Nephron (organoid): ENCODE data around the gene ISG20L2.

Source experiments
- H3K27ac Mint-ChIP-seq, 3 experiments: 2 replicates each; pipeline ENCODE4 v1.8.0; 2020; ENCODE audit warnings: mixed read lengths in 3 of 3, mild to moderate bottlenecking in 2 of 3, moderate library complexity in 1 of 3
- H3K27me3 Mint-ChIP-seq: 2 replicates; pipeline ENCODE4 v1.8.0; 2021; ENCODE audit warnings: low read depth, mild to moderate bottlenecking, moderate library complexity, mixed read lengths
- H3K36me3 Mint-ChIP-seq: 2 replicates; pipeline ENCODE4 v1.8.0; 2020; ENCODE audit warnings: low read depth, mixed read lengths
- H3K4me1 Mint-ChIP-seq: 2 replicates; pipeline ENCODE4 v1.8.0; 2020; ENCODE audit warnings: mixed read lengths
- H3K4me3 Mint-ChIP-seq, 3 experiments: 2 replicates each; pipeline ENCODE4 v1.8.0; 2020; ENCODE audit warnings: mild to moderate bottlenecking in 3 of 3, mixed read lengths in 3 of 3, moderate library complexity in 2 of 3
- H3K9me3 Mint-ChIP-seq: 2 replicates; pipeline ENCODE4 v1.8.0; 2020; ENCODE audit warnings: mixed read lengths
- TF ChIP-seq, protein P1 (sequence below), 3 experiments: fragments of 200-600 bp; sonication (generic); IDR thresholded peaks; one replicate each; pipeline ENCODE4 v1.5.0; 2021; ENCODE audit warnings: antibody characterized with exemption in 3 of 3; ENCODE audit not compliant: unreplicated experiment in 3 of 3

Gene ISG20L2

DNA sequence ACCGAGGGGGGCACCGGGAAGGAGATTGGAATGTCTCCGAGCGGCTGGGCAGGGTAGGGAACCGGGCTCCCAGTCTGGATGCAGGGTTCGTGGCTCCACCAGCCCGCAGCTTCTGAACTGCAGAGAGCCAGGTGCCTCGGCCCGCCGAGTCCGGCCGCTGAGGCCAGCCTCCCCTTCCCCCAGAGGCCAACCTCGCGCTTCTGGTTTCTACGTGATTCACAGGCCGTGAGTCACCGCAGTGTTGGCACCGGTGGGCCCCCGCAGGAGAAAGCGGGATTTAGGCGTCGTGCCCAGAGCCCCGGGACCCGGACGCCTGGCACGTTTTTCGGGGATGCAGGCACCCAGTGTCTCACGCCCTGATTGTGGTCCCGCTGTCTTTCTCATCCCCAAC is 23.6 kb downstream of the ISG20L2 start:
- peaks cover 18% of the 10 kb centered on the region for H3K36me3 Mint-ChIP-seq
- TF ChIP-seq, protein P1, sequence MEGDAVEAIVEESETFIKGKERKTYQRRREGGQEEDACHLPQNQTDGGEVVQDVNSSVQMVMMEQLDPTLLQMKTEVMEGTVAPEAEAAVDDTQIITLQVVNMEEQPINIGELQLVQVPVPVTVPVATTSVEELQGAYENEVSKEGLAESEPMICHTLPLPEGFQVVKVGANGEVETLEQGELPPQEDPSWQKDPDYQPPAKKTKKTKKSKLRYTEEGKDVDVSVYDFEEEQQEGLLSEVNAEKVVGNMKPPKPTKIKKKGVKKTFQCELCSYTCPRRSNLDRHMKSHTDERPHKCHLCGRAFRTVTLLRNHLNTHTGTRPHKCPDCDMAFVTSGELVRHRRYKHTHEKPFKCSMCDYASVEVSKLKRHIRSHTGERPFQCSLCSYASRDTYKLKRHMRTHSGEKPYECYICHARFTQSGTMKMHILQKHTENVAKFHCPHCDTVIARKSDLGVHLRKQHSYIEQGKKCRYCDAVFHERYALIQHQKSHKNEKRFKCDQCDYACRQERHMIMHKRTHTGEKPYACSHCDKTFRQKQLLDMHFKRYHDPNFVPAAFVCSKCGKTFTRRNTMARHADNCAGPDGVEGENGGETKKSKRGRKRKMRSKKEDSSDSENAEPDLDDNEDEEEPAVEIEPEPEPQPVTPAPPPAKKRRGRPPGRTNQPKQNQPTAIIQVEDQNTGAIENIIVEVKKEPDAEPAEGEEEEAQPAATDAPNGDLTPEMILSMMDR (IDR thresholded peaks at IDR 0.05; ENCODE audit: unreplicated experiment in 3 of 3), result no peak
- H3K27me3 Mint-ChIP-seq, result no peaks in the 10 kb centered on the region
- peaks cover 60% of the 10 kb centered on the region for H3K4me1 Mint-ChIP-seq
- peak overlapping the region; percentile 97 to 98 (median 98) for H3K27ac Mint-ChIP-seq
- H3K4me3 Mint-ChIP-seq, result peak overlapping the region; percentile 84 to 89 (median 86)
- H3K9me3 Mint-ChIP-seq, result no peaks in the 10 kb centered on the region

DNA sequence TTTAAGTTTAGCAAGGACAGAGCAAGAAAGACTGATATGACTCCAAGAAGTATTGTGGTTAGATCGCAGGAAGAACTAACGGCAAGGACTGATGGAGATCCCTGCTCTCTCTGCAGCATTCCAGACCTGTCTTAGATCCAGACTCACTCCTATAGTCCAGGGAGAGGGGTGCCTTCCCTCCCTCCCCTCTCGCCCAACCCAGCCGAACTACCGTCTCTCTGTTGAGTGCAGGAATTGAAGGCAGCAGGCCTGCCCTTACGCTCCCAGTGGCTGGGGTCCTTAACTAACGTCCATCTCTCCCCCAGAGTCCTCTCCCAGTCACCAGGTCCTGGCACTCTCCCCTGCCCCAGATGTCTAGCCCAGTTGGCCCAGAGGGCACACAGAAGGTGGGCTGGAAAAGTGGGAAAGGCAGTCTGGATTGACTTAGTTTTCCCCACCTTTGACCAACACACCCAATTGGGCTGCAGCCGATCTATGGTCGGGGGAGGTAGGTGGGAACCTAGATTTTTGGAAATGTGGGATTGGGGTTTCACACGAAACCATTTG is 24.3 kb downstream of the ISG20L2 start:
- Mint-ChIP-seq H3K36me3 (peaks cover 25% of the 10 kb centered on the region), H3K27ac (peak overlapping the region; percentile 97 to 98 (median 98)), H3K4me1 (peaks cover 55% of the 10 kb centered on the region), H3K4me3 (peak overlapping the region; percentile 84 to 89 (median 86)), H3K27me3 (no peaks in the 10 kb centered on the region), H3K9me3 (no peaks in the 10 kb centered on the region)
- TF ChIP-seq, protein P1 (IDR thresholded peaks at IDR 0.05; ENCODE audit: unreplicated experiment in 3 of 3), result no peak

DNA sequence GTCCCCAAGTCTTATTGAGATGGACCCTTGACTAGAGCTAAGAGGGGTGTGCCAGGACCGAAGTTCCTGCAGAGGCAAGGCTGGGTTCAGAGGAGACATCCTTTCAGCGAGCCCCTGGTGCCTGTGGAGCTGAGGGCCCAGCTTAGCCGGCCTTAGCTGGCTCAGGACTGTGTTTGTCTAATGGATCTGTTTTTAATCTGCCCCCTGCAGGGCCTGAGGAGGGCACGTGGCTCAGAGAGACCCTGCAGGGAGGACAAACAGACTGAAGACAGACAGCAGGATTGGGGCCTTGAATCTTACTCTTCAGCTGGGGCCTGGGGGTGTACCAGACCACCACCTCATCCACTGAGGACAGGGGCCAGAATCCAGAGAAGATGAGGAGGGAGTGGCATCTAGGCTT is 24.8 kb downstream of the ISG20L2 start:
- TF ChIP-seq, protein P1 (IDR thresholded peaks at IDR 0.05; ENCODE audit: unreplicated experiment in 3 of 3), result no peak
- Mint-ChIP-seq H3K27ac (peak overlapping the region; percentile 97 to 98 (median 98)), H3K4me3 (peak overlapping the region; percentile 84 to 89 (median 86)), H3K9me3 (no peaks in the 10 kb centered on the region), H3K4me1 (peaks cover 55% of the 10 kb centered on the region), H3K36me3 (peaks cover 30% of the 10 kb centered on the region), H3K27me3 (no peaks in the 10 kb centered on the region)

DNA sequence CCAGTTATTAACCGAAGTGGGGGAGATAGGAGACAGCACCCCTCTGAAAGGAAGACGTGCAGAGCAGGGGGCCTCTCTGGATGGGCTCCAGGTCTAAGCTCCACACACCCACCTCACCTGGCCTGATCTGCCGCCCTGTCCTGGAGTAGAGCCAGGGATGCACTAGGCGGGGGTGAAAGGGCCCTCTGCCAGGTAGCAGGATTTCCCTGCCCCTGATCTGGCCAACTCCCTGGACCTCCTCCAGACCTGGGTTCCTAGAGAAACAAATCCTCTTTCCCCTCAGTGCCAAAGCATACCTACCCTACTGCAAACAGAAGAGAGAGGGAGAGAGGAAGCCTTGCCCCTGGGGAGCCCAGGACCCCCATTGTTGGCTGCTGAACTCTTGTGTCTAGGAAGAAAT is 25.2 kb downstream of the ISG20L2 start:
- H3K4me3 Mint-ChIP-seq, result peak overlapping the region; percentile 84 to 89 (median 86)
- H3K9me3 Mint-ChIP-seq, result no peaks in the 10 kb centered on the region
- peak overlapping the region in 2 of 3 experiments; percentile 97 to 98 for H3K27ac Mint-ChIP-seq
- TF ChIP-seq, protein P1 (IDR thresholded peaks at IDR 0.05; ENCODE audit: unreplicated experiment in 3 of 3), result no peak
- H3K27me3 Mint-ChIP-seq, result no peaks in the 10 kb centered on the region
- H3K36me3 Mint-ChIP-seq, result peaks cover 34% of the 10 kb centered on the region
- peaks cover 53% of the 10 kb centered on the region for H3K4me1 Mint-ChIP-seq

DNA sequence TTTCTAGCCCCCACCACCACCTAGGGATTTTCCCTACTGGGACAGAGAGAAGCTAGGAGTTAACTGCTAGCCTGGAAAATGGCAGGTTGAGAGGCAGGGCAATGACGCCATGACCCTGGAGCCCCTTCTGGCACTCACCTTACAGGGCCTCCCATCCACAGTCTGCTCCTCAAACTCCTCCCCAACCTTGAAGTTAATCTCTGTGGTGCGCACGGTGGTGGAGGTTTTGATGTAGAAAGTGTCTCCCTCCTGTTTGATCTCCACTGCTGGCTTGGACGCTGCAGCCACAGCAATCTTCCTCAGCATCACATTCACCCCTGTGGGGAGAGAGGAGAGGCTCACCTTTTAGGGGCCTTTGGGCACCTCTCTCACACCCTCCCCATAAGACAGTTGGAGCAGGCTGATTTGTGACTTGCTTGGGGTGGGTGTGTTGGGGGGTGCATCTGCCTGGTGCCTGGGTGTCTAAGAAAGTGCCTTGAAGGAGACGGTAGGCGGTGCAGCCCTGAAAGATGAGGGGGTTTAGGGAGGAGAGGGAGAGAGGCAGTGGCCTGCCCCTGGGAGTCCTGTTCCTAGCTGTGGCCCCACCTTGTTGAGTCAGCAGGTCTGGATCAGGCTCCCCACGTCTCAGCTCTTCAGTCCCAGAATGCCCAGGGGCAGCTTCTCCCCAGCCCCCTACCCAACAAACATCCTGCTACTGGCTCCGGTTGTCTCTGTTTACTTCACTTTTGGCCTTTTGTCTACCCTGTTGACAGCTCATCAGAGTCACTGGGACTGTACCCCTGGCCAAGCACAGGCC is 27.6 kb downstream of the ISG20L2 start:
- TF ChIP-seq, protein P1 (IDR thresholded peaks at IDR 0.05; ENCODE audit: unreplicated experiment in 3 of 3), result no peak
- H3K9me3 Mint-ChIP-seq, result no peaks in the 10 kb centered on the region
- peak overlapping the region; percentile 11 to 48 (median 36) for H3K27ac Mint-ChIP-seq
- no peaks in the 10 kb centered on the region for H3K27me3 Mint-ChIP-seq
- peaks cover 52% of the 10 kb centered on the region for H3K36me3 Mint-ChIP-seq
- H3K4me3 Mint-ChIP-seq, result peak overlapping the region; percentile 4 to 86 (median 40)
- peaks cover 50% of the 10 kb centered on the region for H3K4me1 Mint-ChIP-seq
